SKM-1 treated with dmso at 0.1 percent for 144 hours (cell line): ENCODE data around the gene SPTBN1.
A peak's percentile ranks its signal among the peaks of the same experiment; 100 is the strongest.

Experiments
- DNase-seq: peaks from one replicate; lab custom pipeline; 2025; ENCODE audit not compliant: unreplicated experiment; lab: John Stamatoyannopoulos, UW

Gene SPTBN1

GRCh38 chr2:54455563-54456361, at the start of gene SPTBN1:
SPTBN1 (plus strand) TSS chr2:54456327; CDS start chr2:54526419, 70,092 bp downstream.
- DNase-seq = peak; percentile 38

- DNase-seq = no peak
Observed at GRCh38 chr2:54407693-54408092, 48.4 kb upstream of the SPTBN1 start.

GRCh38 chr2:54408288-54408687, 47.8 kb upstream of the SPTBN1 start:
- DNase-seq = no peak

- DNase-seq = no peak
Observed at GRCh38 chr2:54409752-54410151, 46.4 kb upstream of the SPTBN1 start.

- no peak for DNase-seq
Observed at GRCh38 chr2:54411801-54412354, 44.2 kb upstream of the SPTBN1 start.

- DNase-seq = no peak
Observed at GRCh38 chr2:54416166-54416813, 39.8 kb upstream of the SPTBN1 start.

- no peak for DNase-seq
Observed at GRCh38 chr2:54416938-54417337, 39.2 kb upstream of the SPTBN1 start.

- no peak for DNase-seq
Observed at GRCh38 chr2:54417577-54417976, 38.5 kb upstream of the SPTBN1 start.

- no peak for DNase-seq
Observed at GRCh38 chr2:54419388-54419787, 36.7 kb upstream of the SPTBN1 start.

GRCh38 chr2:54419855-54420523, 36.1 kb upstream of the SPTBN1 start:
- DNase-seq = no peak

GRCh38 chr2:54420524-54421172, 35.5 kb upstream of the SPTBN1 start:
- DNase-seq = no peak

- DNase-seq = no peak
Observed at GRCh38 chr2:54422072-54422581, 34.0 kb upstream of the SPTBN1 start.

- DNase-seq = no peak
Observed at GRCh38 chr2:54423213-54423612, 32.9 kb upstream of the SPTBN1 start.

- no peak for DNase-seq
Observed at GRCh38 chr2:54424555-54425163, 31.5 kb upstream of the SPTBN1 start.

- DNase-seq = no peak
Observed at GRCh38 chr2:54428108-54428831, 27.9 kb upstream of the SPTBN1 start.

GRCh38 chr2:54429054-54429453, 27.1 kb upstream of the SPTBN1 start:
- DNase-seq = no peak

GRCh38 chr2:54429811-54430551, 26.1 kb upstream of the SPTBN1 start:
- no peak for DNase-seq

GRCh38 chr2:54430649-54431048, 25.5 kb upstream of the SPTBN1 start:
- no peak for DNase-seq
